ENCODE measurements around the gene PABPC1L.

PABPC1L gene

GRCh38 chr20:44969300-44969894 is 59.5 kb downstream of the PABPC1L start:
- DNase-seq, result no peak

DNA sequence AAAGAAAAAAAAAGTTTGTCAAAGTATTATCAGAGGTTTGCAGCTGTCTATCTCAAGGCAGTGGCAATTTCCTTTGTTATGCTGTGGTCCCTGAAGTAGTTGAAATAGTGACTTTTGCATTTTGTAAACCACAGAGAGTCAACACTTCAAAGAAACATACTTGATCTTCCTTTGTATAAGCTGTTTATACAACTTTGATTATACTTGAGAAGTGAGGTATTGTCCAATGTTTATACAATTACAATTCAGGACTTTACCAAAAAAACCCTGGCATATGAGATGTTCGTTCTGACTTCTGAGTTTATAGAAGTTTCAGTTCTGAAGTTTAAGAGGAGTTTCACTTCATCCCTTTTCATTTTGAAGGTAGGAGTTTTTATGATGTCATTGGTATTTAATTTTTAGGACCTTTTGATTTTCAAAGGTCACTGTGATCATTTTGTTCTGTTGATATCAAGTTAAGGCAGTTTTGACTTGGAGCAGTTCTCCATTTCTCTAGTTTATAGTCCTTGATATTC is 60.4 kb downstream of the PABPC1L start:
- DNase-seq, result no peak

DNA sequence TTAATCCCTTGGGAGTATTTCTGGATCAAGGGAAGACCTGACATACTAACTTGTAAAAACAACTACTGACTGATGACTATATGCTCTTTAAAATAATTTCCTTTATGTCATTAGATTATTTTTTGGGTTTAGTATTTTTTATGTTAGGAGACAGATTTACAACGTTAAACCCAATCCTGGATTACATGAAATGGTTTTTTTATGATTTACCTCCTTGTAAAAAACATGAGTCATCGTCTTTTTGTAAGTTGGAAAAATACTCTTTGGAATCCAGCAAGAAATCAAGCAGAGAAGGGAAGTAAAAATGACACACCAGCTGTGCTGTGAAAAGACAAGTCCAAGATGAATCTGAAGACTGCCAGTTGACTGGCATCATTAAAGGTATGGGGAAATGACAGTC is 63.2 kb downstream of the PABPC1L start:
- DNase-seq, result no peak

DNA sequence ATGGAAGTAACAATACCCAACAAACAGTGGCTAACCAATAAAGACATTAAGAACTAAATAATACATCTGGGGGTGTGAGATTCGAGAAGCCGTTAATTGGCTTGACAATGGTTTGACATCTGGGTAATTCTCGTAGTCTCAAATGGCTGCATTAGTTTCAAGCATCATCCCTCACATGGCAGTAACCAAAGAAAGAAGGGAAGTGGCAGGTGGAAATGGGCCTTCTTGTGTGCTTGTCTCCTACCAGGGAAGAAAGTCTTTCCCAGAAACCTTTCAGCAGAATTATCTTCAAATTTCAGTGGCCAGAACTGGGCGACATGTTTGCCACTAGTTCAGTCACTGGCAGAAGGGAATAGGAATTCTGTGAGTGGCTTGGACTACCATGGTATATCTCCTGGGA is 66.8 kb downstream of the PABPC1L start:
- DNase-seq, result no peak

DNA sequence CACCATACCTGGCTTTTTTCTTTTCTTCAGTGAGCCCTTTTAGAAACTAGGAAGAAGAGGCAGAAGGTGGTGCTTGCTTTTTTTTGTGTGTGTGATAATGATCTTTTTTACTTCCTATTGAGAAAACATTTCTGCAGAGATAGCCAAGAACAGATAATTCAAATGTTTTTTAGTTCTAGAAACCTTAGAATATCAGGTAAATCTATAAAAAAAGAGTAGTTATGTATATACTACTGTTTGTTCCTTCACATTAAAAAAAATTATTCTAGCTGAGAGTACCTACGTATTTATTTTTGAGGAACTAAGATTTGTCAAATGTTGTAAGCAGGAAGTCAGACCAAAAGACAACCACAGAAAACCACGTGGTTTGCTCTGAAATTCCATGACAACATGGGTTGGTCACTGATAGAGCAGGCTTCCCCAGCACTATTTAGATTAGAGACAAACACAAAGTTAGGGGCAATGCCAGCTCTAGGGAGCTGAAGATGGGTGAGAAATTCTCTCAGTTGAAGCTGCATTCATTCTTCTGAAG is 69.3 kb downstream of the PABPC1L start:
- no peak for DNase-seq

DNA sequence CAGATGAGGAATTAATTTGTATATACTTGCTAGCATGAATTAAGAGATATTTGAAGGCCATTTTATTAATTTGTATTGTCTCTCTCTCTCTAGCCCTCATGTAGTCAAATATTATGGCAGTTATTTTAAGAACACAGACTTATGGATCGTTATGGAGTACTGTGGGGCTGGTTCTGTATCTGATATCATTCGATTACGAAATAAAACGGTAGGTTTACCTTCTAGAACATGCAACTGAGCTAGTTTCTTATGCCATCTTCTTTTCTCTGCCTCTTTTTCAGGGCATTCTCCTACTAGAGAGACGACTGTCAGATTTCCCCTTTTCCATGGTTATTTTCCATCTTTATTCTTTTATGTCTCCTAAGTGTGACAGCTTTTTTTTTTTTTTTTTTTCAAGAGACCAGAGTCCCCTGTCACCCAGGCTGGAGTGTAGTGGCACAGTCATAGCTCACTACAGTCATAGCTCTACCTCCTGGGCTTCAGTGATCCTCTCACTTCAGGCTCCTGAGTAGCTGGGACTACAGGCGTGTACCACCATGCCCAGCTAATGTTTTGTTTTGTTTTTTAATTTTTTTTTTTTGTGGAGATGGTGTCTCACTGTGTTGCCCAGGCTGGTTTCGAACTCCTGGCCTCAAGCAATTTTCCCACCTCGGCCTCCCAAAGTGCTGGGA is 72.0 kb downstream of the PABPC1L start:
- DNase-seq, result no peak

DNA sequence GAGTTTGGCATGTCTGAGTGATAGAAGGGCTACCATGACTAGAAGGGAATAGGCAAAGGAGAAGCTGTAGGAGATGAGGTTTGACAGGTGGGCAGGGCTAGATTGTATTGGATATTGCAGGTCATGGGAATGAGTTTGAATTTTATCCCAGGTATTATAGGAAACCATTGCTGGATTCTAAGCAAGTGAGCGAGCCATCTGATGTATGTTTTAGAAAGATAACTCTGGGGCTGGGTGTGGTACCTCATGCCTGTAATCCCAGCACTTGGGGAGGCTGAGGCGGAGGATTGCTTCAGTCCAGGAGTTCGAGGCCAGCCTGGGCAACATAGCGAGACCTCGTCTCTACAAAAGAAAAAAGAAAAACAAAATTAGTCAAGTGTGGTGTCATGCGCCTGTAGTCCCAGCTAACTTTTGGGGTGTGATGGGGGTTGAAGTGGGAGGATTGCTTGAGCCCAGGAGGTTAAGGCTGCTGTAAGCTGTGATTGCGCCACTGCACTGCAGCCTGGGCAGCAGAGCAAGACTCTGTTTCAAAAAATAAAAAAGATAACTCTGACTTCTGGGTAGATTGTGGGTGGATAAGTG is 73.3 kb downstream of the PABPC1L start:
- DNase-seq, result no peak

GRCh38 chr20:44988631-44989171 is 78.8 kb downstream of the PABPC1L start:
- DNase-seq, result no peak

Measured in COR-L47 (cell line).